Keratinocyte (primary cell): ENCODE data around the gene PIK3C3.

Source experiments
- CTCF ChIP-seq, 3 experiments: IDR thresholded peaks in 1 of 3; conservative IDR thresholded peaks in 1 of 3; optimal IDR thresholded peaks in 1 of 3; 2 replicates in 2 of 3; 3 replicates in 1 of 3; pipeline versions ENCODE3 to v1.5.1; 2011; ENCODE audit warnings: low read length in 3 of 3, mild to moderate bottlenecking in 3 of 3, moderate library complexity in 2 of 3, control low read depth in 1 of 3, inconsistent platforms in 1 of 3; ENCODE audit not compliant: insufficient read depth in 2 of 3; ENCODE audit errors: extremely low read depth in 1 of 3
- EZH2 ChIP-seq: IDR thresholded peaks from one replicate; pipeline ENCODE4 v1.6.1; 2012; ENCODE audit warnings: inconsistent platforms, mild to moderate bottlenecking, low read length, moderate library complexity

GRCh38 chr18:42100911-42101310 lies 145.9 kb downstream of the PIK3C3 start:
- TF ChIP-seq CTCF (optimal IDR thresholded peaks at IDR 0.05 in 1 of 3, IDR thresholded peaks at IDR 0.05 in 1 of 3, conservative IDR thresholded peaks at IDR 0.05 in 1 of 3; ENCODE audit: extremely low read depth in 1 of 3, insufficient read depth in 2 of 3, low read length in 3 of 3) (no peak), EZH2 (no peak)
